HT-29 (cell line): ENCODE data around the gene FBXO3. TPM values are rescaled to one million over a fixed set of nuclear protein-coding genes. Genes with fewer than 3 reads are reported as not detected.
"Not testable (repeated sequence)": the region's sequence is repeated elsewhere in the genome, so short reads cannot be mapped to it uniquely, and the experiment has no call there.

ENCODE experiments used
- DNase-seq: peaks from one replicate; pipeline ENCODE4 v3.0.0-alpha.2; 2015; ENCODE audit warnings: low spot score
- total RNA-seq: library from RNA; depleted of rRNA; stranded (reverse); fragments of >200 nt; shearing (Covaris generic); gene quantifications from 2 replicates; pipeline ENCODE4 v1.2.3, GENCODE V29; 2014

The FBXO3 gene
- total RNA-seq, 1 experiment from 2014 or later: 14.9 TPM

DNA sequence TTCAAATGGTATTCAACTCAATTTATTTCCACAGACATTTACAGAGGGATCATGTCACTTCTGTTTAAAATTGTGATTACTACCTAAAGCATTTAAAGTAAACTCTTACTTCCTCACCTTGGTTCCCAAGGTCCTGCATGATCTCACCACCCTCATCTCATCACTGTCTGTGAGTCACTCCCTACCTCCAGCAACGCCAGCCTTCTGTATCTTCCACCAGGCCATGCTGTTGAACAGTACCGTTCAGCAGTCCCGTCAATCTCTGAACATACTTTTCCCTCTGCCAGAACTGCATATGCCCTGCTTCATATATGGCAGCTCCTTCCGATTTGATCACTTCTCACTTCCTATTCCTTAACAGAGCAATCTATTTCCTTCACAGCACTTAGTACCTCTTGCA lies 2.0 kb downstream of the FBXO3 start:
- no peak for DNase-seq

DNA sequence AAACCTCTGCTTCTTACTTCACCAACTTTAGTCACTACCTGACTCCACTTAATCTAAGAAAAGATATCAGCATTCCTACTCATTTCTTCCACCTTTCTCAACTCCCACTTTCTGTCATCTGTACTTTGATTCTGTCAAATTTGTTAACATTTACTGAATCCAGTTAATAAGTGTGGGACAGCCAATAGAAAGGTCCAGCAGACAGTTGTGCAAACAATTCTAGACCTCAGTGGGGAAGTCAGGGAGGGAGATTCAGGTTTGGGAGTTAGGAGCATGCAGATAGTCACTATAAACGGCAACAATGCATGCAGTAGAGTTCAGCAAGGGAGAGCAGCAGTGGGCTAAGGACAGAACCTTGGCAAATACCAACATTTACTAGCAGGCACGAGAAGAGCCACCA lies 4.1 kb downstream of the FBXO3 start:
- DNase-seq: no peak

DNA sequence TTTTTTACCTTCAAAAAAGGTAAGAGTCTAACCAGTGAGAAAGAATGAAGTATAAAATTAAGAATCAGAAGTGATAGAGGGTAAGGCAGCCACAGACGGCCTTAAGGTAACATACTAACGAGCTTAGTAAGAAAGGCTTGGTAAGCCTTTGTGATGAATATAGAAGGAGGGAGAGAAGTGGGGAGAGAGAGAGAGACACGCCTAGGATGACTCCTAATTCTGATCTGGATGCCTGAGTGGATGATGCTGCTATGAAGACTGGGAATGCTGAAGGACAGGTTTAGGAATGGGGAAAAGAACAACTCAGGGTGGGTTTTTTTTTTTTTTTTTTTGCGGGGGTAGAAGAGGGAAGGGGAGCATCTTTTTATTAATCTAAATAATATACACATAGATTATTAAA lies 4.8 kb downstream of the FBXO3 start:
- DNase-seq: no peak

DNA sequence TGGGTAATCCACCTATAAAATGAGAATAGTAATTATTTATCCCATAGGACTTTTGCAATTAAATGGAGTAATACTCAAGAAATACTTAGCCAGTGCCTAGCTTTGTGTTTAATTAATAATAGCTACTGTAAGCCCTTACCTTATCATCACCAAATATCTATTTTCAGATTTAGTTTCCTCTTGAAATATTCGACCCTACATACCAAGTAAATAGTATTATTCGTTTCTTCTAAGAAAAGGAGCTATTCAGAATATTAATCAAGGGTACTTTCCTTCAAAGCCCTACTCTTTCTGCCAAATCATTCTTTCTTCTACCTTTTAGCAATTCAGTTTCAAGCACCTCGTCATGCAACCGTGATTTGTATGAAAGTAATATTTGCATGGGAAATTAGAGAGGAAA lies 6.7 kb downstream of the FBXO3 start:
- no peak for DNase-seq

DNA sequence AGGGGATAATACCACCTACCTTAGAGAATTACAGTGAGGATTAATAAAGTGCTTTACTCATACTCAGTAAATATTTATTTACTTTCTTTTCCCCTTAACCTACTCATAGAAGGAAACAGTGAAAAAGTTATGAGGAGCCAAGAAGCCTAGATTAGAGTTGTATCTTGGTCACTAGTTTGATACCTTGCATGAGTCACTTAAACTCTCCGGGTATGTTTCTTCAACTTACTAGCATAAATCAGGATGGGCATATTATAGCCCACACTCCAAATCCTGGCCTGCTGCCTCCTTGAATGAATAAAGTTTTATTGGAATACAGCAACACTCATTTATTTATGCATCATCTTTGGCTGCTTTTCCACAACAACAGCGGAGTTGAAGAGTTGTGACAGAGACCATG lies 8.2 kb downstream of the FBXO3 start:
- DNase-seq: no peak

DNA sequence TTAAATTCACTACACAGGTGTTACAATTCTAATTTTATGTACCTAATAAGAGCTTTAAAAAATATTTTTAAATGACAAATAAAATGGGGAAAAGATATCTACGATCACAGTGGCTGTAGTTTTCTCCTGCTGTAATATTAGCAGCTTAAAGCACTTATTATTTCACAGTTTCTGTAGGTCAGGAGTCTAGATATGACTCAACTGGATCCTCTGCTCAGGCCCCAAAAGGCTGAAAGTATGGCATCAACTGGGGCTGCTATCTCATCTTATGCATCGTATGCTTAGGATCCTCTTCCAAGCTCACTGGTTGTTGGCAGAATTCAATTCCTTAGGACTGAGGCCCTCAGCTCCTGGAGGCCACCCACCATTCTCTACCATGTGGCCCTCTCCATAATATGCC lies 12.8 kb downstream of the FBXO3 start:
- no peak for DNase-seq

DNA sequence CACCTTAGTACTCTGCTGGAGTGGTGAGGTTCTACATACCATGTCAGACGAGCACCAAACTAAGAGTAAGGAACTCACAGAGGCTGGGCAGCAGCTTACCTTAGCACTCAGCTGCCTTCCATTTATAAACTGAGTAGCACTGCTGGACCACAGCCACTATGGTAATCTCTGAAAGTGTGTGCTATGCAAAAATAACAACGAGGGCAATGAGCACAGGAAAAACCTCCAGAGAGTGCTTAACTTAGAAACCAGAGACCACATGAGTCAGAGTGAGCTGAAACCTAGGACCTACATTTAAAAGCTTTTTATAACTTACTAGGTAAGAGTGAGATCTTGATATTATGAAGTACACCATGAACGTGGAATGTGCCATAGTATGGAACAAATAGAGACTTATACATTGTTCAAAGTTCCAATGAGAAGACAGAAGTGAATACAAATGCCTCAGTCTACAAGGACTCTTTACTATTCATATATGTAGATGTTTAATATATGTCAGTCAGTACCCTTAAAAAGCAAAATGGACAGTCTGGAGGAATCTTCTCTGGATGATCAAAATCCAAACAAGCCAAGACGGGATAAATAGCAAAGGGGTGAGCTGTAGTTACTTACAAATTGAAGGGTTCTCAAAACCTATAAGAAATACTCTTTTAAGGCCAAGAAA lies 20.9 kb downstream of the FBXO3 start:
- no peak for DNase-seq

DNA sequence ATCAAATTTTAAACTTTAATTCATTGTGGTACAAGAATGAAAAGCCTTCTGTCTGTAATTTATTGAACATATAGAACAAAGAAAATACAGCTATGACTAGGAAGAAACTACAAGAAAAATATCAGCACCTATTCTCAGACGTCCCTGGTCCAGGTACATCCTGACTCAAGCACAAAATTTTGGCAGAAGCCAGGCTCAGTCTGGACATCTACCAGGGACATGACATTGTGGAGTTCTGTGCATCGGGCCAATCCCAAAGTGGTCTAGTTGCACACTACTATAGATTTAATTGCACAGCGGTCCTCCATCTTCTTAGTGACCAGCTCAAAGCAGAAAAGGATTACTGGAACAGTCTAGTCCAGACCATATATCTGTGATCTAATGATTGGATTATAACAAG lies 22.4 kb downstream of the FBXO3 start:
- DNase-seq: no peak

DNA sequence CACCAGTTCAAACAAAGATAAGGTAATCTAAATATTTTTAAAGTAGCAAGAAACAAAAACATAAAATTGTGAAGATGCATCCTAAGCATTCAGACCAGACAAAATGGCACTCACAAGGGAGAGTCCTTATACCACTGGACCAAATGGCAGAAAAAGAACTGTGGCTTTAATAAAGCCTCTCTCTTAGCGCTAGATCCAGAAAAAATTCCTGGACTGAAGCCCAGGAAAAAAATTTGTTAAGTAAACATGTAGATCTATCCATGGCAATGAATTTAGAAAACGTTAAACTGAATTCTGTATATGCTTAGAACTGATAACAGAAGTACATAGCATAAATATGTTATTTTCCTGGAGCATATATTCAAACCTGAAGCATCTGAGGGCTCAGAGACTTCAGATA lies 26.3 kb downstream of the FBXO3 start:
- DNase-seq: no peak

DNA sequence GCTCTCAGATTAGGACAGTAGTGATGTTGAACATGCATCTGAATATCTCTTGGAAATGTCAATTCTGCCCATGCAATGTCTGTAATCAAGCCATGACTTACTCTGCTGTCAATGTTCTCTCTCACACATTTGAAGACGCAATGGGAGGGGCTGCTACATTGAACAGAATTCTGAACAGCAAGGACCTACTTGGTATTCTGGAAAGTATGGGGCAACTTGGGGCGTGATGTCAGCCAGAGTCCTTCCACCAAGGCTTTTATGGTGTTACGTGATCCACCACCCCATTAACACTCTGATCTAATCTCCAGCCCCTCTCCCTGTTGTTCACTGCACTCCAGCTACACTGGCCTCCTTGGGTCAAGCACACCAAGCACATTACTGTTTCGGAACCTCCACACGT lies 31.0 kb downstream of the FBXO3 start:
- DNase-seq: no peak

DNA sequence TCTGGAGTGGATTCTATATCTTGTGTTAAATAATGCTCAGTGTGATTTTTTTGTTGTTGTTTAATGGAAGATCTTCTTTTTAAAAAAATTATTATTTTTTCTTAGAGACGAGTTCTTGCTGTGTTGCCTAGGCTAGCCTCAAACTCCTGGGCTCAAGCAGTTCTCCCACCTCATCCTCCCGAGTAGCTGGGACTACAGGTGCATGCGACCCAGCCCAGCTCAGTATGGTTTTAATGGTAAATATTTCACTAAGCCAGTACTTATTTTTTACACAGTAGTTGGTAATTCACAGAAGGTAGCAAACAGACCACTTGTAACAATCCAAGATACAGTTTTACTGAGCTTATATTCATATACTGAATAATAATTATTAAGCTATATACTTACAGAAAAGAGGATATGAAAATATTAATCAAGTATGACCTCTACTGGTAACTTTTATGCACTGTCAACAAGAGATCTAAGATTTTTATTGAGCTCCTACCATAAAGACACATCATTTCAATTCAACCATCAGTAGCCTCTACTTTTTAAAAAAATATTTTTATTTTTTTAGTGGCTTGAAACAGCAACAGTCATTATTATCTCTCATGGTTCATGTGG lies 32.0 kb downstream of the FBXO3 start:
- DNase-seq: peak; percentile 49

DNA sequence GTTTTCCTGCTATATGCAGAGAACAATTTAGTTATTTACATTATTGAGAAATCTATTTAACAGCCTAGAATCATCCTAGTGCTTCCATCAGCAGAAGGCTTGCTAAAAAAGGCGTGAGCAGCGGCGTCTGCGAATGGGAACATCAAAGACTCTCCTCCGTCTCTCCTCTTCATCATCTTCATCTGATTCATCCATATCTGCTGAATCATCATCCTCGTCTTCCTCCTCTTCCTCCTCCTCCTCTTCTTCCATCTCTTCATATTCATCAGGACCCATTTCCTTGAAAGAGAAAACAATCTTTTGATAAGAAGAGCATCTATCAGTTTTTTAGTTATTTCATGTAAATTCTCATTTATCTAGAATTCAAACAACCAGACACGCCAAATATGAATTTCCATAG lies 32.5 kb downstream of the FBXO3 start:
- DNase-seq: no peak

DNA sequence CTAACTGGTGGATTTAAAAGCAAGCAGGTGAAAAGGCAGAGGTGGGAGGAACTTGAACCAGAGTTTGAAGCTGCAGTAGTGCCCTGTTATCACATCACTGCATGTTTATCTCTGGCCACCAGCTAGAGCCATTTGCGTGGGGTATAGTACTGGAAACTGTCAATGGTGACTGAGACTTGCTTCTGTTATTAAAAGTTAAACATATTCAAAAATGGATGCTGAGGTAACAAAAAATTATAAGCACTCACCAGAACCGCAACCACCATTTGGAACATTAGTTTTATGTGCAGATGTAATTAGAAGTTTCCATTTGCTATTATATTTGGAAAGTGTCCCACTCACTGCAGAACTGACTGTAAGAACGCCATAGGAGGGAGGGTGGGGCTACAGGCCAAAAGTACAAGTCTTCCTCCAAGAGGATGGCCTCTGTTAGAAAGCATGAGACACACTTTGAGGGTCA lies 36.9 kb downstream of the FBXO3 start:
- DNase-seq: no peak

DNA sequence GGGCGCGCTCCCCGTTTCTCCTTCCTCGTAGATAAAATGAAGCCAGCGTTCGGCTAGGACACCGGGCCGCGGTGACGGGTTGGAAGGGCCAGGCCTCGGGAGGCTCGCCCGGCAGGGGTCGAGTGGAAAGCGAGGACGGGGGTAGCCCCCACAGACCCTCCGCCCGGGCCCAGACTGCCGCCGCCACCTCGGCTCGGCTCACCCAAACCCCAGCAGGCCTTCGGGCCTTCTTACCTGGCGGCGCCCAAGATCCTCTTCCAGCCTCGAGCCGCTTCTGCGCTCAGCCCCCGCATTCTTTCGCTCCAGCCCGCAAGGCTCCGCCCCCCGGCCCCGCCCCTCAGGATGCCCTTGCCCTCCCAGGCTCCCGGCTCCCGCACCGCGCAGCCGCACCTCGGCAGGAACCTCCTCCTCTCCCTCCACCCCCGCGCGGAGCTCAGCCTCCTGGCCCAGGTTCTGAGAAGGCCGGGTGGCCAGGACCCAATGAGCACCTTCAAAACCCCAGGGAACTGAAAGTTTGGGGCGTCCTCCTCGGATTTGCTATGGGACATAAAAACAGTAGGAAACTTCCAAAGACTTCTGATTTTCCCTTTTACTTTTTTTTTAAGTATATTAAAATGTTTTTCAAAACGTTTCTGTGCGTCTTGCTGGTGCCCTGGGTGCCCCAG lies 38.0 kb downstream of the FBXO3 start, which contains the start of gene CD59:
TSS of gene CD59 (minus strand) at position 276 of the 665 bp plus-strand sequence. CDS start 13,978 bp downstream, outside the sequence.
- DNase-seq: peak; percentile 96

DNA sequence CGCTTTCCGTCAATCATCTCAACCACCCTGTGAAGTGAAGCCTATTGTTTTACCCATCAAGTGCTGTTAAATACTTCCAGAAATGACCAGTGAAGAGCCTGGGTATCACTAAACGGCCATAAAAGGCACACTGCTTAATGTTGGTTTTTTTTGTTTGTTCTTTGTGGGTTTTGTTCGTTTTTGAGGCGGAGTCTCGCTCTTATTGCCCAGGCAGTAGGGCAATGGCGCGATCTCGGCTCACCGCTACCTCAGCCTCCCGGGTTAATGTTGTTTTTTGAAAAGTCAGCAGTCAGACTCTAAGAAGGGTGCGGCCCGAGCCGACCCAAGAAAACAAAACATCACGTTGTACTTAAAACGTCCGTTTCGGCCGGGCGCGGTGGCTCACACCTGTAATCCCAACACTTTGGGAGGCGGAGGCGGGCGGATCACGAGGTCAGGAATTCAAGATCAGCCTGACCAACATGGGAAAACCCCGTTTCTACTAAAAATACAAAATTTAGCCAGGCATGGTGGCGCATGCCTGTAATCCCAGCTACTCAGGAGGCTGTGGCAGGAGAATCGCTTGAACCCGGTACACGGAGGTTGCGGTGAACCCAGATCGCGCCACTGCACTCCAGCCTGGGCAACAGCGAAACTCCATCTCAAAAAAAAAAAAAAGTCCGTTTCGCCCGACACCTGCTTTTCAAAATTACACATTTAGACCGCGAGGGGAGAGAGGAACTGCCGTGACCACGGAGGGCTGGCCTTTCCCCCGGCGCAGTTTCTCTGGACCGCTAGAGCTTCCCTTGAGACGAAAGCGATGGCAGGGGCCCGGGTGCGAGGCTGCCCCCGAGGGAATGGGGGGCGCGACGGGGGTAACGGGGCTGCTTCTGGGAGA lies 38.8 kb downstream of the FBXO3 start:
- peak; percentile 74 for DNase-seq

DNA sequence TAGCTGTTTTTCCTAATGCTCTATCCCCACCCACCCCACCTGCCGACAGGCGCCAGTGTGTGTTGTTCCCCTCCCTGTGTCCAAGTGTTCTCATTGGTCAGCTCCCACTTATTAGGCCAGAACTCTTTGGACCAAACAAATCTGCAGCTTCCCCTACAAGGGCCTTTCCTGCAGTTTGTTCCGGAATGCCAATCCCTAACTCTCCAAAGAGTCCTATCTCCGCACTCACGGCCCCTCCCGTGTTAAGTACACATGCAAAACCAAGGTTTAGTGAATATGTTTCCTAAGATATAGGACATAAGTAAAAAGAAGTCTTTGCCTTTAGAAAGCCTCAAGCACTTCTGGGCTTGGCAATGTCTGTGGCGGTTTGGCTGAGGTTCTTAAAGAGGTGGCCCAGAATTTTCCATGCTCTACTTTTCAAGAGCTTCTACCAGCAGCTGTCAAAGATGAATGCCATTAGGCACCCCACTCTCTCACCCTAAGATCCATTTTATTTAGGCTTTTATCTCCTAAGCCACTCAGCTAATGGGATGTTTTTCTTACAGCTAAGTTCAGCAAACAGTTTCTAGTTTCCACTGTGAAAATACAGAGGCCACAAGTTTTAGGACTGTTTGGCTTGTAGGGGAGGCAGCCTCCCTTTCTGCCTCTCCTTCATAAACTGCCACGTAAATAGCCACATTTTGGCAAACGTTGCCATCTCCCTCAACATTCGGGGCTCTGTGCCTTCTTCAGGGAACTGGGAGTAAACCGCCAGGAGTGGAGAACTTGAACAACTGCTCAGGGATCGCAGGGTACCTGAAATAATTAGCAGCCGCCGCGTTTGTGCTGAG lies 39.7 kb downstream of the FBXO3 start:
- peak; percentile 47 for DNase-seq

DNA sequence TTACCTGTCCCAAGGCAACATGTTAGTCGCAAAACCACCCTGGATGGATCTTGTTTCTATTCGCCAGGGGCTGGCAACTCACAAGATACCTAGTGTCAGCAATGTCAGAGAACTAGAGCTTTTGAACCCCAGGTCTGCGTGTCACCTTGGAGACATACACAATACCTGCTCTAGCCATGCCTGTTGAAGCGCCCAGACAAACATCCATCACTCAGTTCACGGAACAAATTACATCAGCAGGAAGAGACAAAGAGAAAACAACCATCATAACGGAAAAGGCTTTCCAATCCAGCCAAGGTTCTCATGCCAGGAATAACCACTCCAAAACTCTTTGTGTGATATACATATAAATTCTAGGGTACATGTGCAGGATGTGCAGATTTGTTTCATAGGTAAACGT lies 40.3 kb downstream of the FBXO3 start:
- peak; percentile 23 for DNase-seq

DNA sequence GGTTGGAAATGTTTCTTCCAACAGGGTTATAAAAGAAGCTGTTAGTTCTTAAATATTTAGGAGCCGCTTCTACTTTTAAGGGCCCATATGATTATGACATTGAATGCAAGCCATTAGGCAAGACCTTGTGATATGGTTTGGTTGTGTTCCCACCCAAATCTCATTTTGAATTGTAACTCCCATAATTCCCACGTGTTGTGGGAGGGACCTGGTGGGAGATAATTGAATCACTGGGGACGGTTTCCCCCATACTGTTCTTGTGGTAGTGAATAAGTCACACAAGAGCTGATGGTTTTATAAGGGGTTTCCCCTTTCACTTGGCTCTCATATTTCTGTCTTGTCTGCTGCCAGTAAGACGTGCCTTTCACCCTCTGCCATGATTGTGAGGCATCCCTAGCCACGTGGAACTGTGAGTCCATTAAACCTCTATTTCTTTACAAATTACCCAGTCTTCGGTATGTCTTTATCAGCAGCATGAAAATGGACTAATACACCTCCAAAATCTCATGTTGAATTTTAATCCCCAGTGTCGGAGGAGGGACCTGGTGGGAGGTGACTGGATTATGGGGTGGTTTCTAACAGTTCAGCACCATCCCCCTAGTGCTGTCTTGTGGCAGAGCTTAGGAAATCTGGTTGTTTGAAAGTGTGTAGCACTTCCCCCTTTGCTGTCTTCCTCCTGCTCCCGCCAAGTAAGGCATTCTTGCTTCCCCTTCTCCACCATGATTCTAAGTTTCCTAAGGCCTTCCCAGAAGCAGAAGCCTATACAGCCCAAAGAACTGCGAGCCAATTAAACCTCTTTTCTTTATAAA lies 42.4 kb downstream of the FBXO3 start:
- DNase-seq: no peak

DNA sequence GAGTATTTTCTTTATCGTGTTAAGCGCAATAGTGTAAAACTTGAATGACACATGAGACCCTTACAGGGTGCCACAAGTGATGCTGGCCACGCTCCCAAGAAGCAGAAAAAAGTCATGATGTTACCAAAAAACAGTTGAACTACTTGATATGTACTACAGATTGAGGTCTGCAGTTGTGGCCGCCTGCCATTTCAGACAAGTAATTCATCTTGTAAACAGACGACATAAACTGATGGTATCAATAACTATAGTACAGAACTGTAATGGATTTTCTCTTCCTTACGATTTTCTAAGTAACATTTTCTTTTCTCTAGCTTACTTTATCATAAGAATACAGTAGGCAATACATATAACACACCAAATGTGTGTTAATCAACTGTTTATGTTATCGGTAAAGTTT lies 43.6 kb downstream of the FBXO3 start:
- DNase-seq: no peak

DNA sequence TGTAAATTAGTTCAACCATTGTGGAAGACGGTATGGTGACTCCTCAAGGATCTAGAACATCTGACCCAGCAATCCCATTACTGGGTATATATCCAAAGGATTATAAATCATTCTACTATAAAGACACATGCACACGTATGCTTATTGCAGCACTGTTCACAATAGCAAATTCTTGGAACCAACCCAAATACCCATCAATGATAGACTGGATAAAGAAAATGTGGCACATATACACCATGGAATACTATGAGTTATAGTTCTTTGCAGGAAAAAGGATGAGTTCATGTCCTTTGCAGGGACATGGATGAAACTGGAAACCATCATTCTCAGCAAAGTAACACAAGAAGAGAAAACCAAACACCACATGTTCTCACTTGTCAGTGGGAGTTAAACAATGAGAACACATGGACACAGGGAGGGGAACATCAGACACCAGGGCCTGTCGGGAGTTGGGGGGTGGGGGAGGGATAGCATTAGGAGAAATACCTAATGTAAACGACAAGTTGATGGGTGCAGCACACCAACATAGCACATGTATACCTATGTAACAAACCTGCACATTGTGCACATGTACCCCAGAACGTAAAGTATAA lies 45.2 kb downstream of the FBXO3 start:
- not testable (repeated sequence) for DNase-seq
